T-helper 1 cell treated with Interleukin-12 subunit alpha and Interleukin-12 subunit beta and Interleukin-4 antibody, amounts not matched to agents 30 ng/mL and 1 ng/mL, for 36 hours (primary cell): Measurements from ENCODE around the gene CGB3. TPM values are rescaled to one million over a fixed set of nuclear protein-coding genes. Genes with fewer than 3 reads are reported as not detected.

Experiments used
- intact Hi-C: fragments of 100-400 bp; cut with micrococcal nuclease; formaldehyde crosslinking; loops from one replicate; pipeline ENCODE4 v1.15.1; 2024
- total RNA-seq: library from RNA; stranded (reverse); gene quantifications from 2 replicates; pipeline ENCODE4 v1.2.3, GENCODE V29; 2022

The CGB3 gene
- total RNA-seq, 1 donor from 2014 or later: not detected

- intact Hi-C loops: loop anchor here (1.0 to 5.0 kb wide), 3 partner anchors 24 to 100 kb away; partner anchors contain the start of genes C19orf73, CGB7, GYS1 and PPFIA3
Measured at GRCh38 chr19:49017041-49017665, 7.0 kb downstream of the CGB3 start, which contains the start of gene LHB. LHB (minus strand) TSS chr19:49017091; CDS start chr19:49017081, 10 bp downstream.

GRCh38 chr19:49016067-49016839, 7.9 kb downstream of the CGB3 start:
- intact Hi-C loops: loop anchor here (5.0 kb wide), 2 partner anchors 41 to 101 kb away; partner anchors contain the start of genes C19orf73, CGB7 and PPFIA3

GRCh38 chr19:49014870-49015255, 9.3 kb downstream of the CGB3 start:
- intact Hi-C loops: loop anchor here (5.0 kb wide), 2 partner anchors 42 to 102 kb away; partner anchors contain the start of genes C19orf73, CGB7 and PPFIA3

GRCh38 chr19:49014123-49014869, 9.8 kb downstream of the CGB3 start:
- intact Hi-C loops: no loop called here

GRCh38 chr19:49011194-49011593, 12.9 kb downstream of the CGB3 start:
- intact Hi-C loops: no loop called here

GRCh38 chr19:49010453-49010852, 13.7 kb downstream of the CGB3 start:
- intact Hi-C loops: no loop called here

- intact Hi-C loops: no loop called here
Measured at GRCh38 chr19:49009828-49010227, 14.3 kb downstream of the CGB3 start.

- intact Hi-C loops: no loop called here
Measured at GRCh38 chr19:49006905-49007304, 17.2 kb downstream of the CGB3 start.

GRCh38 chr19:49004964-49005614, 19.0 kb downstream of the CGB3 start:
- intact Hi-C loops: no loop called here

GRCh38 chr19:49004133-49004532, 20.0 kb downstream of the CGB3 start:
- intact Hi-C loops: no loop called here

- intact Hi-C loops: loop anchor here (1.0 kb wide), 2 partner anchors 98 to 200 kb away; no protein-coding TSS in a partner anchor
Measured at GRCh38 chr19:48999481-49000325, 24.4 kb downstream of the CGB3 start.

GRCh38 chr19:48997972-48998371, 26.2 kb downstream of the CGB3 start:
- intact Hi-C loops: no loop called here

GRCh38 chr19:48994035-48994386, 30.1 kb downstream of the CGB3 start:
- intact Hi-C loops: loop anchor here (5.0 kb wide), 3 partner anchors 153 to 773 kb away; partner anchors contain the start of genes ALDH16A1, AP2A1 and PIH1D1

- intact Hi-C loops: loop anchor here (1.0 to 5.0 kb wide), 19 partner anchors 24 to 884 kb away; partner anchors contain the start of genes AKT1S1, ALDH16A1, AP2A1 and C19orf73
Measured at GRCh38 chr19:48993175-48994034, 30.7 kb downstream of the CGB3 start, which contains the start of the genes GYS1 and RUVBL2. GYS1 (minus strand) TSS chr19:48993309; CDS start chr19:48993112, 197 bp downstream. RUVBL2 (plus strand) TSS chr19:48993887; CDS start chr19:48993912, 25 bp downstream.

- intact Hi-C loops: loop anchor here (1.0 to 5.0 kb wide), 20 partner anchors 9 to 885 kb away; partner anchors contain the start of genes AKT1S1, ALDH16A1, AP2A1 and C19orf73
Measured at GRCh38 chr19:48992581-48993174, 31.5 kb downstream of the CGB3 start.

GRCh38 chr19:48991873-48992580, 32.1 kb downstream of the CGB3 start:
- intact Hi-C loops: loop anchor here (1.0 to 5.0 kb wide), 4 partner anchors 9 to 775 kb away; partner anchors contain the start of genes ALDH16A1, AP2A1 and PIH1D1

GRCh38 chr19:48991011-48991609, 33.0 kb downstream of the CGB3 start:
- intact Hi-C loops: loop anchor here (5.0 kb wide), 3 partner anchors 156 to 776 kb away; partner anchors contain the start of genes ALDH16A1, AP2A1 and PIH1D1
